Endothelial cell of umbilical vein (primary cell): ENCODE data around the gene MYO1B. TPM values are rescaled to one million over a fixed set of nuclear protein-coding genes. Genes with fewer than 3 reads are reported as not detected.

Experiments
- BruUV-seq: library from RNA; stranded (reverse); fragments of 400-500 nt; replicated peaks from 2 replicates; lab custom pipeline; 2021; lab: Mats Ljungman, UMichigan
- CTCF ChIA-PET: fragments of 300-600, 350-600 bp; sonication (Branson Sonifier 250); formaldehyde crosslinking; loops from one replicate; lab custom pipeline; 2021; ENCODE audit warnings: antibody characterized with exemption, inconsistent platforms; lab: Charles Lee
- POLR2A ChIA-PET: fragments of 300-600, 350-600 bp; sonication (Branson Sonifier 250); formaldehyde crosslinking; loops from one replicate; lab custom pipeline; 2021; ENCODE audit warnings: antibody characterized with exemption, inconsistent platforms; lab: Charles Lee
- DNase-seq: peaks from one replicate; pipeline ENCODE4 v3.0.0-alpha.2; 2011; ENCODE audit warnings: low read depth, low spot score
- FAIRE-seq: peaks from 2 replicates; lab custom pipeline; 2011; peaks lifted over from hg19 to GRCh38; lab: Jason Lieb, UNC
- H2AFZ ChIP-seq: 2 replicates; pipeline ENCODE4 v1.6.0; 2012; ENCODE audit warnings: low read depth, low read length, control low read depth, inconsistent platforms
- H3K27ac ChIP-seq: 2 replicates; pipeline ENCODE4 v1.5.1; 2011; ENCODE audit warnings: low read depth, mild to moderate bottlenecking, control low read depth, low read length, moderate library complexity; ENCODE audit not compliant: insufficient read depth
- H3K27me3 ChIP-seq, 2 experiments: 2 replicates each; pipeline versions ENCODE4 v1.6.0 to v1.6.1; 2011; ENCODE audit warnings: low read length in 2 of 2, mixed read lengths in 1 of 2; ENCODE audit not compliant: control insufficient read depth in 2 of 2, insufficient read depth in 2 of 2
- H3K36me3 ChIP-seq, 2 experiments: 2 replicates in 1 of 2; 3 replicates in 1 of 2; pipeline ENCODE4 v1.5.1; 2011; ENCODE audit warnings: low read length in 2 of 2, mild to moderate bottlenecking in 1 of 2, moderate library complexity in 1 of 2; ENCODE audit not compliant: control insufficient read depth in 2 of 2, insufficient read depth in 2 of 2; ENCODE audit errors: extremely low read depth in 1 of 2
- H3K4me1 ChIP-seq: 3 replicates; pipeline ENCODE4 v1.5.1; 2011; ENCODE audit warnings: mild to moderate bottlenecking, low read length; ENCODE audit not compliant: control insufficient read depth, insufficient read depth; ENCODE audit errors: extremely low read depth
- H3K4me2 ChIP-seq: 2 replicates; pipeline ENCODE4 v1.6.1; 2011; ENCODE audit warnings: low read length, control low read depth, mixed read lengths; ENCODE audit not compliant: insufficient read depth
- H3K4me3 ChIP-seq, 3 experiments: fragments of 200-600 bp in 1 of 3; sonication (generic), shearing (Covaris generic) in 1 of 3; replicated peaks in 1 of 3; 2 replicates each; pipeline ENCODE4 v1.5.1; 2011 to 2016; ENCODE audit warnings: control low read depth in 3 of 3, low read length in 3 of 3, mild to moderate bottlenecking in 2 of 3, inconsistent platforms in 1 of 3, low read depth in 1 of 3, moderate library complexity in 1 of 3; ENCODE audit not compliant: insufficient read depth in 1 of 3
- H3K79me2 ChIP-seq: 2 replicates; pipeline ENCODE4 v1.6.0; 2012; ENCODE audit warnings: low read length, inconsistent platforms; ENCODE audit not compliant: control insufficient read depth, insufficient read depth
- H3K9ac ChIP-seq: replicated peaks from 2 replicates; pipeline ENCODE3; 2011; ENCODE audit warnings: low read length, control low read depth; ENCODE audit not compliant: insufficient read depth; ENCODE audit errors: extremely low read depth
- H3K9me1 ChIP-seq: replicated peaks from 3 replicates; pipeline ENCODE4 v1.6.0; 2011; ENCODE audit warnings: mild to moderate bottlenecking, low read length; ENCODE audit not compliant: control insufficient read depth, insufficient read depth; ENCODE audit errors: extremely low read depth
- H3K9me3 ChIP-seq: replicated peaks from 2 replicates; pipeline ENCODE4 v1.5.1; 2012; ENCODE audit warnings: low read length, inconsistent platforms; ENCODE audit not compliant: control insufficient read depth, insufficient read depth
- H4K20me1 ChIP-seq: replicated peaks from 2 replicates; pipeline ENCODE3; 2011; ENCODE audit warnings: mild to moderate bottlenecking, low read length; ENCODE audit not compliant: control insufficient read depth, insufficient read depth; ENCODE audit errors: extremely low read depth
- EZH2 ChIP-seq: IDR thresholded peaks from 2 replicates; pipeline ENCODE4 v1.6.1; 2012; ENCODE audit warnings: borderline replicate concordance, low read depth, mild to moderate bottlenecking, moderate library complexity, low read length, inconsistent platforms; ENCODE audit not compliant: severe bottlenecking
- FOS ChIP-seq: IDR thresholded peaks from 2 replicates; pipeline ENCODE4 v1.6.1; 2011; ENCODE audit warnings: mild to moderate bottlenecking, low read length, moderate library complexity, borderline replicate concordance; ENCODE audit not compliant: insufficient read depth
- GATA2 ChIP-seq: IDR thresholded peaks from 2 replicates; pipeline ENCODE4 v1.7.0; 2011; ENCODE audit warnings: low read depth, mild to moderate bottlenecking, moderate library complexity, mixed read lengths, low read length; ENCODE audit not compliant: insufficient read length, insufficient read depth
- JUN ChIP-seq: IDR thresholded peaks from 2 replicates; pipeline ENCODE4 v1.6.1; 2011; ENCODE audit warnings: borderline replicate concordance, low read depth; ENCODE audit not compliant: insufficient read length, insufficient read depth
- MYC ChIP-seq: IDR thresholded peaks from one replicate; pipeline ENCODE4 v1.6.1; 2011; ENCODE audit warnings: mild to moderate bottlenecking, low read depth, low read length
- POLR2A ChIP-seq: IDR thresholded peaks from 2 replicates; pipeline ENCODE4 v1.6.1; 2012; ENCODE audit warnings: low read depth, mild to moderate bottlenecking, control low read depth, low read length
- POLR2AphosphoS5 ChIP-seq: IDR thresholded peaks from 2 replicates; pipeline ENCODE4 v1.6.1; 2012; ENCODE audit warnings: low read depth, mild to moderate bottlenecking, control low read depth, low read length, moderate library complexity; ENCODE audit not compliant: insufficient read depth
- dilution Hi-C: fragments of 300-500 bp; cut with MboI; formaldehyde crosslinking; loops from one replicate; pipeline ENCODE4 v1.15.0; 2019; ENCODE audit warnings: low sequenced_read_pairs; ENCODE audit not compliant: extremely low pct_ligation_motif_present
- intact Hi-C: fragments of 100-400 bp; cut with micrococcal nuclease; formaldehyde crosslinking; loops from one replicate; pipeline ENCODE4 v1.10.0; 2022
- polyA plus RNA-seq, 4 experiments: library from polyadenylated mRNA; depleted of rRNA in 3 of 4; stranded (reverse) in 3 of 4; unstranded in 1 of 4; fragments of >200 nt; gene quantifications; 2 replicates each; pipeline versions ENCODE4 v1.2.1 to v1.2.3, GENCODE V29; 2011 to 2012; ENCODE audit warnings: missing spikeins in 1 of 4
- total RNA-seq: library from RNA; stranded (reverse); gene quantifications from 2 replicates; pipeline ENCODE4 v1.2.3, GENCODE V29; 2021
- TF ChIP-seq, protein P1 (sequence below): IDR thresholded peaks from 2 replicates; pipeline ENCODE4 v1.6.1; 2011; ENCODE audit not compliant: insufficient read depth, insufficient read length

MYO1B gene
- total and polyA plus RNA-seq, 2 donors (not counting 3 experiments of a cell fraction or from before 2014, with no cell fraction given) = 8.7 to 51.1 TPM

DNA sequence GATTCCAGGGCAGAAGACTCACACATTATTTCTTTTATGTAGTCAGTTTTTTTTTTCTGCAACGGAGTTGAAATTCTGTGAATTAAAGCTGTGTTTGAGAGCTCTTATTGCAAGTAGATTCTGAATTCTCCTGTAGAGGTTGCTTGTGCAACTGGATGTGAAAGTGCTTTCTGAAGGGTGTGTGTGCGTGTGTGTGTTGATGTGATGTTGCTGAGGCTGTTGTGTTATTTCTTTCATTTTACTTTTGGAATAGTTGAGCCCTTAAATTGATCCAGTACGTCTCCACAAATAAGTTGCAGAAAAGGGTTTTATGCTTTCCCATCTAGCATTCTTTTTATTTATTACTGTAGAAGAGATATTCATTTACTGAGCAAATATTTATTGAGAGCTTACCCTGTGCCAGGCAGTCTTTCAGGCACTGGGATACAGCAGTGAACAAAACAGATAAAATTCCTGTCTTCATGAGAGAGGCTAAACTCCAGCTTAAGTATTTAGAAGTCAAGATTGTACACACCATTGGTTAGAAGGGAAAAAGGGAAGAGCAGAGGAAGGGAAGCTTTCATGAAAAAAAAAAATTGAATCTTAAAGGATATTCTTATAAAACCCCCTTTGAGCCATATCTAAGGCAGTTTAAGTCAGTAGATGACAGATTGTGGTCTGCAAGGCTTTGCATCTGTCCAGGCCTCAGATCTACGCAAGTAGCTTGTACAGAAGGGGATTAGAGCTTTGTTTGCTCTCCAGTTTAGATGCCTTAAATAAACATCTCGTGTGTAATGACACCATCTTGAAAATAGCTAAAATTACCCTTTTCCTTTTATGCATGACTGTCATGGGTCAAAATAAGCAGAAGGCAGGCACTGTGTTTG, 58.2 kb downstream of the MYO1B start:
- no peaks in the 10 kb centered on the region for H4K20me1 ChIP-seq
- intact Hi-C loops (no loop called here), dilution Hi-C loops (no loop called here)
- no peak overlapping the region for H3K4me2 ChIP-seq
- H3K9me3 ChIP-seq = no peaks in the 10 kb centered on the region
- DNase-seq = no peak
- H3K4me3 ChIP-seq = no peak overlapping the region
- no peak overlapping the region for H3K9ac ChIP-seq
- no peaks in the 10 kb centered on the region for H3K4me1 ChIP-seq
- ChIA-PET CTCF (interaction anchor here (0.7 to 2.5 kb wide), 9 partner anchors 15 to 252 kb away, joined by 3 to 10 read pairs (median 4); no protein-coding TSS in a partner anchor), POLR2A (no interaction called here)
- BruUV-seq = no TSS peak
- no peak overlapping the region for H3K27ac ChIP-seq
- no peak overlapping the region for H2AFZ ChIP-seq
- H3K79me2 ChIP-seq = peaks cover 1% of the 10 kb centered on the region
- no peak for FAIRE-seq
- TF ChIP-seq POLR2A = no peak
- TF ChIP-seq JUN = no peak
- TF ChIP-seq MYC = no peak
- TF ChIP-seq GATA2 = no peak
- TF ChIP-seq, protein P1, sequence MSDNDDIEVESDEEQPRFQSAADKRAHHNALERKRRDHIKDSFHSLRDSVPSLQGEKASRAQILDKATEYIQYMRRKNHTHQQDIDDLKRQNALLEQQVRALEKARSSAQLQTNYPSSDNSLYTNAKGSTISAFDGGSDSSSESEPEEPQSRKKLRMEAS = no peak
- TF ChIP-seq FOS = no peak
- no peak for TF ChIP-seq EZH2
- no peak for TF ChIP-seq POLR2AphosphoS5
- no peaks in the 10 kb centered on the region for H3K27me3 ChIP-seq
- no peaks in the 10 kb centered on the region for H3K9me1 ChIP-seq
- H3K36me3 ChIP-seq = no peaks in the 10 kb centered on the region
